Stomach (tissue), 9 donors: ENCODE measurements around the gene PANK2. TPM values are rescaled to one million over a fixed set of nuclear protein-coding genes. Genes with fewer than 3 reads are reported as not detected.

Source experiments
- DNase-seq, 2 donors: peaks; one replicate each; pipeline versions ENCODE4 v3.0.0 to v3.0.0-alpha.2; 2013 to 2019
- H3K27ac ChIP-seq, 5 donors: fragments of 200-600 bp in 4 of 5; sonication (generic) in 4 of 5; one replicate each; pipeline ENCODE4 v1.5.1; 2013 to 2019; ENCODE audit warnings: mild to moderate bottlenecking in 1 of 5, moderate library complexity in 1 of 5
- H3K27me3 ChIP-seq, 3 donors: fragments of 200-600 bp; sonication (generic); one replicate each; pipeline ENCODE4 v1.5.1; 2017 to 2019; ENCODE audit warnings: mixed run types in 1 of 3
- H3K36me3 ChIP-seq, 4 donors: fragments of 200-600 bp; sonication (generic); 1 replicate in 3 of 4; 2 replicates in 1 of 4; pipeline ENCODE4 v1.5.1; 2016 to 2019
- H3K4me1 ChIP-seq, 4 donors: fragments of 200-600 bp; sonication (generic); one replicate each; pipeline ENCODE4 v1.5.1; 2016 to 2019
- H3K4me3 ChIP-seq, 4 donors: fragments of 200-600 bp; sonication (generic) in 3 of 4; one replicate each; pipeline ENCODE4 v1.5.1; 2016 to 2019; ENCODE audit warnings: mild to moderate bottlenecking in 1 of 4
- H3K9me3 ChIP-seq, 4 donors: fragments of 200-600 bp; sonication (generic); one replicate each; pipeline ENCODE4 v1.5.1; 2016 to 2019
- EP300 ChIP-seq: sonication (generic); formaldehyde crosslinking; IDR thresholded peaks from one replicate; pipeline ENCODE4 v1.6.1; 2017; ENCODE audit warnings: antibody characterized with exemption
- POLR2A ChIP-seq, 4 donors: fragments of 450-650 bp; IDR thresholded peaks; one replicate each; pipeline ENCODE4 v1.6.1; 2016; ENCODE audit warnings: antibody characterized with exemption in 4 of 4, control low read depth in 2 of 4, mild to moderate bottlenecking in 1 of 4, moderate library complexity in 1 of 4
- POLR2AphosphoS5 ChIP-seq, 3 donors: sonication (generic); formaldehyde crosslinking; IDR thresholded peaks; one replicate each; pipeline ENCODE4 v1.6.1; 2016; ENCODE audit warnings: antibody characterized with exemption in 3 of 3
- WGBS, 5 donors: extraction: QIAGEN DNeasy Blood & Tissue Kit in 3 of 5; methylation state at CpG; one replicate each; pipeline versions ENCODE4 v1.1.5 to v1.1.7; 2013 to 2018; 5-methylcytosine and 5-hydroxymethylcytosine counted together
- intact Hi-C: fragments of 100-400 bp; cut with DNase I; formaldehyde crosslinking; loops from one replicate; pipeline ENCODE4 v1.15.1; 2023; ENCODE audit warnings: low total_unique reads
- polyA plus RNA-seq, 3 donors: library from polyadenylated mRNA; stranded (reverse); fragments of 200-250 nt; gene quantifications; one replicate each; pipeline ENCODE4 v1.2.3, GENCODE V29; 2013
- total RNA-seq, 5 donors: library from RNA; depleted of rRNA; stranded (reverse); fragments of >200 nt; gene quantifications; one replicate each; pipeline versions ENCODE4 v1.1.0 to v1.2.3, GENCODE V29; 2014 to 2016
- TF ChIP-seq, protein P1 (sequence below), 7 experiments: fragments of 450-650 bp in 4 of 7; fragments of 200-600 bp in 3 of 7; sonication (generic) in 3 of 7; IDR thresholded peaks; one replicate each; pipeline ENCODE4 v1.5.1; 2016 to 2019; ENCODE audit warnings: antibody characterized with exemption in 7 of 7, control low read depth in 2 of 7, mild to moderate bottlenecking in 1 of 7
- donor health status: healthy with polysubstance abuse.
- donor health status: Bipolar disorder and iron deficiency.
- donor health status: healthy.

Gene PANK2
- total and polyA plus RNA-seq, 8 donors: 8.8 to 68.4 (median 26.8) TPM

GRCh38 chr20:3869839-3870634 is 19.1 kb upstream of the PANK2 start:
- peak overlapping the region in 1 of 5 donors; percentile 14 for H3K27ac ChIP-seq

GRCh38 chr20:3871550-3872265 is 17.5 kb upstream of the PANK2 start:
- Histone ChIP-seq H3K36me3 (peaks cover 5 to 83% (median 72%) of the 10 kb centered on the region in 4 donors), H3K27ac (no peak overlapping the region), H3K4me1 (peaks cover 0 to 12% (median 4%) of the 10 kb centered on the region in 4 donors), H3K27me3 (no peaks in the 10 kb centered on the region), H3K4me3 (no peak overlapping the region), H3K9me3 (no peaks in the 10 kb centered on the region)
- TF ChIP-seq EP300 (no peak), POLR2AphosphoS5 (IDR thresholded peaks at IDR 0.05) (no peak), POLR2A (IDR thresholded peaks at IDR 0.05) (no peak)
- TF ChIP-seq, protein P1, sequence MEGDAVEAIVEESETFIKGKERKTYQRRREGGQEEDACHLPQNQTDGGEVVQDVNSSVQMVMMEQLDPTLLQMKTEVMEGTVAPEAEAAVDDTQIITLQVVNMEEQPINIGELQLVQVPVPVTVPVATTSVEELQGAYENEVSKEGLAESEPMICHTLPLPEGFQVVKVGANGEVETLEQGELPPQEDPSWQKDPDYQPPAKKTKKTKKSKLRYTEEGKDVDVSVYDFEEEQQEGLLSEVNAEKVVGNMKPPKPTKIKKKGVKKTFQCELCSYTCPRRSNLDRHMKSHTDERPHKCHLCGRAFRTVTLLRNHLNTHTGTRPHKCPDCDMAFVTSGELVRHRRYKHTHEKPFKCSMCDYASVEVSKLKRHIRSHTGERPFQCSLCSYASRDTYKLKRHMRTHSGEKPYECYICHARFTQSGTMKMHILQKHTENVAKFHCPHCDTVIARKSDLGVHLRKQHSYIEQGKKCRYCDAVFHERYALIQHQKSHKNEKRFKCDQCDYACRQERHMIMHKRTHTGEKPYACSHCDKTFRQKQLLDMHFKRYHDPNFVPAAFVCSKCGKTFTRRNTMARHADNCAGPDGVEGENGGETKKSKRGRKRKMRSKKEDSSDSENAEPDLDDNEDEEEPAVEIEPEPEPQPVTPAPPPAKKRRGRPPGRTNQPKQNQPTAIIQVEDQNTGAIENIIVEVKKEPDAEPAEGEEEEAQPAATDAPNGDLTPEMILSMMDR (IDR thresholded peaks at IDR 0.05): no peak
- 88 to 93% (median 90%) methylated on average over 4 of the region's 4 CpGs for WGBS, 5 donors
- intact Hi-C loops: no loop called here
- DNase-seq: no peak

More at GRCh38 chr20:3869839-3870634, 19.1 kb upstream of the PANK2 start:
- intact Hi-C loops: no loop called here
- peaks cover 19 to 95% (median 89%) of the 10 kb centered on the region in 4 donors for H3K36me3 ChIP-seq
- TF ChIP-seq POLR2A (IDR thresholded peaks at IDR 0.05) (no peak), POLR2AphosphoS5 (IDR thresholded peaks at IDR 0.05) (no peak), EP300 (no peak)
- TF ChIP-seq, protein P1 (IDR thresholded peaks at IDR 0.05): no peak
- H3K27me3 ChIP-seq: no peaks in the 10 kb centered on the region
- H3K4me3 ChIP-seq: no peak overlapping the region
- H3K9me3 ChIP-seq: no peaks in the 10 kb centered on the region
- peaks cover 0 to 12% (median under 1%) of the 10 kb centered on the region in 4 donors for H3K4me1 ChIP-seq
- WGBS, 5 donors: 77 to 89% (median 85%) methylated on average over 9 to 10 of the region's 10 CpGs
- no peak for DNase-seq

DNA sequence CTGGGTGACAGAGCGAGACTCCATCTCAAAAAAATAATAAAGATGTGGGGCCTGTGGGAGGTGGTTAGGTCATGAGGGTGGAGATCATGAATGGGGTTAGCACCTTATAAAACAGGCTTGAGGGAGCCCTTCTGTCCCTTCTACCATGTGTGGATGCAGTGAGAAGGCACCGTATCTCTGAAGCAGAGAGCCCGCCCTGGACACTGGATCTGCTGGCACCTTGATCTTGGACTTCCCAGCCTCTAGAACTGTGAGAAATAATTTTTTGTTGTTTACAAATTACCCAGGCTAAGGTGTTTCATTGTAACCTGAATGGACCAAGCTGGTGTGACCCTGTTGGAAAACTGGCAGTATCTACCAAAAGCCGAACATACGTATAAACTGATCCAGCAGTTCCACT is 15.7 kb upstream of the PANK2 start:
- Histone ChIP-seq H3K4me1 (peaks cover 0 to 12% (median 4%) of the 10 kb centered on the region in 4 donors), H3K27ac (no peak overlapping the region), H3K9me3 (no peaks in the 10 kb centered on the region), H3K36me3 (peaks cover 0 to 67% (median 56%) of the 10 kb centered on the region in 4 donors), H3K27me3 (no peaks in the 10 kb centered on the region), H3K4me3 (no peak overlapping the region)
- 95 to 100% (median 99%) methylated on average over 5 of the region's 5 CpGs for WGBS, 5 donors
- intact Hi-C loops: no loop called here
- TF ChIP-seq, protein P1 (IDR thresholded peaks at IDR 0.05): no peak
- no peak for TF ChIP-seq POLR2A (IDR thresholded peaks at IDR 0.05)
- TF ChIP-seq EP300: no peak
- TF ChIP-seq POLR2AphosphoS5 (IDR thresholded peaks at IDR 0.05): no peak
- DNase-seq: no peak

GRCh38 chr20:3874194-3874844 is 14.9 kb upstream of the PANK2 start:
- Histone ChIP-seq H3K4me3 (no peak overlapping the region), H3K27ac (no peak overlapping the region), H3K36me3 (peaks cover 0 to 64% (median 52%) of the 10 kb centered on the region in 4 donors), H3K4me1 (peaks cover 0 to 12% (median 4%) of the 10 kb centered on the region in 4 donors), H3K27me3 (no peaks in the 10 kb centered on the region), H3K9me3 (no peaks in the 10 kb centered on the region)
- TF ChIP-seq POLR2AphosphoS5 (IDR thresholded peaks at IDR 0.05) (no peak), EP300 (no peak), POLR2A (IDR thresholded peaks at IDR 0.05) (no peak)
- 55 to 74% (median 62%) methylated on average over 3 of the region's 3 CpGs for WGBS, 5 donors
- intact Hi-C loops: no loop called here
- no peak for DNase-seq
